Activated B cell treated with CpG ODN at 0.5 μM for 24 hours (primary cell): ENCODE measurements around the gene ATF7. TPM values are rescaled to one million over a fixed set of nuclear protein-coding genes. Genes with fewer than 3 reads are reported as not detected.
"Not testable (repeated sequence)": the region's sequence is repeated elsewhere in the genome, so short reads cannot be mapped to it uniquely, and the experiment has no call there.

Experiments
- ATAC-seq: fragments of 200-7000 bp; cut with Tn5 transposase; one replicate; pipeline ENCODE4 v1.10.0; 2021; ENCODE audit warnings: low read depth, mild to moderate bottlenecking, moderate library complexity
- CTCF ChIA-PET: fragments of 350-600 bp; sonication (Branson Sonifier 250); formaldehyde crosslinking; loops from one replicate; lab custom pipeline; 2021; ENCODE audit warnings: antibody characterized with exemption; lab: Charles Lee
- POLR2A ChIA-PET: fragments of 350-600 bp; sonication (Branson Sonifier 250); formaldehyde crosslinking; loops from one replicate; lab custom pipeline; 2021; ENCODE audit warnings: antibody characterized with exemption; lab: Charles Lee
- DNase-seq: peaks from one replicate; pipeline ENCODE4 v3.0.0; 2022
- H3K27ac Mint-ChIP-seq: one replicate; pipeline ENCODE4 v1.8.0; 2020; ENCODE audit warnings: mixed read lengths
- H3K27me3 Mint-ChIP-seq: one replicate; pipeline ENCODE4 v1.8.0; 2021; ENCODE audit warnings: mixed read lengths
- H3K36me3 Mint-ChIP-seq: one replicate; pipeline ENCODE4 v1.8.0; 2021; ENCODE audit warnings: low read depth, mixed read lengths
- H3K4me1 Mint-ChIP-seq: one replicate; pipeline ENCODE4 v1.8.0; 2021; ENCODE audit warnings: mixed read lengths
- H3K4me3 Mint-ChIP-seq: one replicate; pipeline ENCODE4 v1.8.0; 2020; ENCODE audit warnings: mild to moderate bottlenecking, mixed read lengths
- H3K9me3 Mint-ChIP-seq: one replicate; pipeline ENCODE4 v1.8.0; 2020; ENCODE audit warnings: mixed read lengths
- CTCF ChIP-seq: fragments of 200-600 bp; IDR thresholded peaks from one replicate; pipeline ENCODE4 v1.8.0; 2022; ENCODE audit warnings: antibody characterized with exemption, mild to moderate bottlenecking
- intact Hi-C: fragments of 100-400 bp; cut with micrococcal nuclease; formaldehyde crosslinking; loops from one replicate; pipeline ENCODE4 v1.15.1; 2024
- total RNA-seq: library from RNA; stranded (reverse); gene quantifications from 2 replicates; pipeline ENCODE4 v1.2.3, GENCODE V29; 2022

The ATF7 gene
- total RNA-seq, 1 donor from 2014 or later: 36.8 TPM

DNA sequence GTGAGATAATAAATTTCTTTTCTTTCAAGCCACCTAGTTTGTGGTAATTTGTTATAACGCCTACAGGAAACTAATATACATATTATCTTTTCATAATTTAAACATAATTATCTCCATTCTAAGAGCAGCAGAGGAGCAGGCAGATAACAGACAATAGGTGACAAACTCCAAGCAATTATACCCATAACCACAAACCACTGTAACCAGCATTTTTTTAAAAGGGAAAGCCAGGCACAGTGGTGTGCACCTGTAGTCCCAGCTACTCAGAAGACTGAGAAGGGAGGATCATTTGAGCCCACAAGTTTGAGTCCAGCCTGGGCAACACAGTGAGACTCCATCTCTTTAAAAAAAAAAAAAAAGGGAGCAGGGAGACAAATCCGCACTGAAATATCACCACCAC is 54.9 kb downstream of the ATF7 start:
- ChIA-PET CTCF (no interaction called here), POLR2A (interaction anchor here (0.6 kb wide), 1 partner anchor 8 kb away, joined by 4 read pairs; no protein-coding TSS in a partner anchor)
- H3K4me3 Mint-ChIP-seq: no peak overlapping the region
- ATAC-seq (no peak), DNase-seq (no peak)
- H3K9me3 Mint-ChIP-seq: no peaks in the 10 kb centered on the region
- intact Hi-C loops: no loop called here
- H3K27me3 Mint-ChIP-seq: no peaks in the 10 kb centered on the region
- H3K27ac Mint-ChIP-seq: no peak overlapping the region
- H3K4me1 Mint-ChIP-seq: peaks cover 16% of the 10 kb centered on the region
- no peak for TF ChIP-seq CTCF
- H3K36me3 Mint-ChIP-seq: peaks cover 12% of the 10 kb centered on the region

GRCh38 chr12:53568809-53569557 is 57.2 kb downstream of the ATF7 start:
- Mint-ChIP-seq H3K36me3 (peaks cover 3% of the 10 kb centered on the region), H3K4me1 (peaks cover 17% of the 10 kb centered on the region), H3K9me3 (no peaks in the 10 kb centered on the region), H3K4me3 (no peak overlapping the region), H3K27me3 (no peaks in the 10 kb centered on the region), H3K27ac (no peak overlapping the region)
- ATAC-seq (no peak), DNase-seq (no peak)
- POLR2A ChIA-PET: no interaction called here
- CTCF ChIA-PET: no interaction called here
- intact Hi-C loops: no loop called here
- no peak for TF ChIP-seq CTCF

- DNase-seq: no peak
- Mint-ChIP-seq H3K27ac (no peak overlapping the region), H3K9me3 (no peaks in the 10 kb centered on the region), H3K36me3 (peaks cover 3% of the 10 kb centered on the region), H3K4me1 (peaks cover 17% of the 10 kb centered on the region), H3K27me3 (no peaks in the 10 kb centered on the region), H3K4me3 (no peak overlapping the region)
- ChIA-PET POLR2A (no interaction called here), CTCF (no interaction called here)
- ATAC-seq: no peak
- no peak for TF ChIP-seq CTCF
- intact Hi-C loops: no loop called here
Observed at GRCh38 chr12:53567961-53568808, 58.0 kb downstream of the ATF7 start.

DNA sequence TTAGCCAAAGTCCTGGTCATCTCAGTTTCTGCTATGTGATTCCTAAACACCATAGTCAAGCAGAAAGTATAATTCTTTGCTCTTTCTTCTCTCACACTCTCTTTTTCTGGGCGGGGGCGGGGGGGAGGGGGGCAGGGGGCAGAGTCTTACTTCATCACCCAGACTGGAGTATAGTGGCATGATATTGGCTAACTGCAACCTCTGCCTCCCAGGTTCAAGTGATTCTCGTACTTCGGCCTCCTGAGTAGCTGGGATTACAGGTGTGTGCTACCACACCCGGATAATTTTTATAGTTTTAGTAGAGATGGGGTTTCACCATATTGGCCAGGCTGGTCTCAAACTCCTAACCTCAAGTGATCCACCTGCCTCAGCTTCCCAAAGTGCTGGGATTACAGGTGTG is 60.8 kb downstream of the ATF7 start:
- CTCF ChIA-PET, POLR2A ChIA-PET, intact Hi-C loops, H3K36me3 Mint-ChIP-seq, ATAC-seq, H3K27me3 Mint-ChIP-seq, H3K4me3 Mint-ChIP-seq, H3K9me3 Mint-ChIP-seq, H3K27ac Mint-ChIP-seq, DNase-seq: not testable (repeated sequence)
- peaks cover 11% of the 10 kb centered on the region for H3K4me1 Mint-ChIP-seq

- Mint-ChIP-seq H3K9me3 (no peaks in the 10 kb centered on the region), H3K4me3 (no peak overlapping the region), H3K27ac (no peak overlapping the region), H3K27me3 (no peaks in the 10 kb centered on the region), H3K4me1 (peaks cover 11% of the 10 kb centered on the region), H3K36me3 (peaks cover 8% of the 10 kb centered on the region)
- CTCF ChIA-PET: no interaction called here
- intact Hi-C loops: no loop called here
- no peak for TF ChIP-seq CTCF
- no peak for ATAC-seq
- DNase-seq: no peak
- POLR2A ChIA-PET: interaction anchor here (0.6 kb wide), 1 partner anchor 12 kb away, joined by 8 read pairs; no protein-coding TSS in a partner anchor
Observed at GRCh38 chr12:53564941-53565340, 61.2 kb downstream of the ATF7 start.
